GM06990 (cell line): ENCODE results near the gene VAPA.

Experiments
- DNase-seq: peaks from one replicate; pipeline ENCODE4 v3.0.0-alpha.2; 2011; ENCODE audit not compliant: insufficient read length; ENCODE audit errors: extremely low read depth
- H3K27me3 ChIP-seq: replicated peaks from 2 replicates; pipeline ENCODE4 v1.6.0; 2011; ENCODE audit warnings: low read length; ENCODE audit not compliant: control insufficient read depth, insufficient read depth
- H3K36me3 ChIP-seq: 2 replicates; pipeline ENCODE4 v1.5.1; 2011; ENCODE audit warnings: low read length; ENCODE audit not compliant: control insufficient read depth, insufficient read depth
- H3K4me3 ChIP-seq: replicated peaks from 2 replicates; pipeline ENCODE4 v1.5.1; 2011; ENCODE audit warnings: low read depth, mild to moderate bottlenecking, control low read depth, low read length
- CTCF ChIP-seq: IDR thresholded peaks from 2 replicates; pipeline ENCODE4 v1.5.1; 2011; ENCODE audit warnings: low read length, control low read depth, mild to moderate bottlenecking, inconsistent platforms; ENCODE audit not compliant: insufficient read depth, poor library complexity, severe bottlenecking

Gene VAPA

GRCh38 chr18:9918016-9918680 lies 4.3 kb downstream of the VAPA start:
- Histone ChIP-seq H3K36me3 (no peaks in the 10 kb centered on the region), H3K27me3 (no peaks in the 10 kb centered on the region), H3K4me3 (no peak overlapping the region)
- DNase-seq, result no peak
- no peak for TF ChIP-seq CTCF

GRCh38 chr18:9919564-9920232 lies 5.9 kb downstream of the VAPA start:
- H3K36me3 ChIP-seq, result no peaks in the 10 kb centered on the region
- DNase-seq, result no peak
- H3K4me3 ChIP-seq, result no peak overlapping the region
- no peaks in the 10 kb centered on the region for H3K27me3 ChIP-seq
- no peak for TF ChIP-seq CTCF

- H3K4me3 ChIP-seq, result no peak overlapping the region
- no peaks in the 10 kb centered on the region for H3K27me3 ChIP-seq
- H3K36me3 ChIP-seq, result no peaks in the 10 kb centered on the region
- no peak for TF ChIP-seq CTCF
- no peak for DNase-seq
Measured at GRCh38 chr18:9922592-9923311, 8.9 kb downstream of the VAPA start.

GRCh38 chr18:9924371-9924943 lies 10.6 kb downstream of the VAPA start:
- TF ChIP-seq CTCF, result no peak
- Histone ChIP-seq H3K36me3 (no peaks in the 10 kb centered on the region), H3K4me3 (no peak overlapping the region), H3K27me3 (no peaks in the 10 kb centered on the region)
- DNase-seq, result no peak

GRCh38 chr18:9925369-9925768 lies 11.6 kb downstream of the VAPA start:
- TF ChIP-seq CTCF, result no peak
- H3K27me3 ChIP-seq, result no peaks in the 10 kb centered on the region
- DNase-seq, result no peak
- H3K4me3 ChIP-seq, result no peak overlapping the region
- no peaks in the 10 kb centered on the region for H3K36me3 ChIP-seq
